Kidney (tissue), 14 donors: ENCODE results near the gene SCLY. TPM values are rescaled to one million over a fixed set of nuclear protein-coding genes. Genes with fewer than 3 reads are reported as not detected.
A peak's percentile ranks its signal among the peaks of the same experiment; 100 is the strongest.
"Not testable (repeated sequence)": the region's sequence is repeated elsewhere in the genome, so short reads cannot be mapped to it uniquely, and the experiment has no call there.

ENCODE experiments used
- DNase-seq, 5 donors: peaks; one replicate each; pipeline ENCODE4 v3.0.0-alpha.2; 2013 to 2020
- FAIRE-seq: peaks from 2 replicates; lab custom pipeline; 2012; peaks lifted over from hg19 to GRCh38; lab: Jason Lieb, UNC
- H3K27ac ChIP-seq, 2 donors: one replicate each; pipeline ENCODE4 v1.7.0; 2013; ENCODE audit warnings: low read depth in 2 of 2, low read length in 2 of 2, inconsistent platforms in 1 of 2
- H3K27me3 ChIP-seq: one replicate; pipeline ENCODE4 v1.7.1; 2013; ENCODE audit warnings: low read length, inconsistent platforms; ENCODE audit not compliant: control insufficient read depth, insufficient read depth
- H3K36me3 ChIP-seq, 3 donors: one replicate each; pipeline versions ENCODE4 v1.7.0 to v1.7.1; 2013; ENCODE audit warnings: low read length in 3 of 3, control low read depth in 1 of 3, inconsistent platforms in 1 of 3; ENCODE audit not compliant: insufficient read depth in 3 of 3, control insufficient read depth in 2 of 3
- H3K4me1 ChIP-seq, 3 donors: one replicate each; pipeline versions ENCODE4 v1.7.0 to v1.7.1; 2013; ENCODE audit warnings: low read length in 3 of 3, inconsistent platforms in 1 of 3, low read depth in 1 of 3; ENCODE audit not compliant: control insufficient read depth in 2 of 3, insufficient read depth in 2 of 3
- H3K4me3 ChIP-seq, 3 donors: one replicate each; pipeline versions ENCODE4 v1.7.0 to v1.8.1; 2013; ENCODE audit warnings: low read length in 3 of 3, control low read depth in 1 of 3, inconsistent platforms in 1 of 3
- H3K9ac ChIP-seq, 3 donors: one replicate each; pipeline versions ENCODE4 v1.7.0 to v1.7.1; 2013; ENCODE audit warnings: low read length in 3 of 3, control low read depth in 1 of 3, inconsistent platforms in 1 of 3
- H3K9me3 ChIP-seq, 3 donors: one replicate each; pipeline versions ENCODE4 v1.7.0 to v1.7.1; 2013; ENCODE audit warnings: low read length in 3 of 3, control low read depth in 1 of 3, inconsistent platforms in 1 of 3; ENCODE audit not compliant: control insufficient read depth in 2 of 3, insufficient read depth in 1 of 3
- CTCF ChIP-seq: IDR thresholded peaks from 3 replicates; pipeline ENCODE4 v1.5.1; 2012; ENCODE audit warnings: mild to moderate bottlenecking, moderate library complexity, borderline replicate concordance; ENCODE audit not compliant: insufficient read depth; ENCODE audit errors: extremely low read depth
- intact Hi-C: fragments of 100-400 bp; cut with DNase I; formaldehyde crosslinking; loops from one replicate; pipeline ENCODE4 v1.11.1; 2022
- polyA plus RNA-seq: library from polyadenylated mRNA; stranded (reverse); fragments of 350-450 nt; fragmentation: Illumina TruSeq; extraction: RNeasy Lipid Tissue Mini Kit (QIAGEN cat#74804); gene quantifications from one replicate; pipeline ENCODE4 v1.2.3, GENCODE V29; 2014; ENCODE audit warnings: low read depth, low replicate concordance; ENCODE audit not compliant: insufficient read depth
- total RNA-seq: library from RNA; stranded (reverse); fragmentation: NEBNext Ultra II Directional; extraction: Animal tissue kit (Norgen Biotek cat#: 25700); gene quantifications from one replicate; pipeline ENCODE4 v1.2.1, GENCODE V29; 2021
- donor health status: control.
- donor health status: control.
- donor health status: control.
- donor health status: control.
- donor health status: control.
- donor health status: DM: yes; HTN: yes; CAD: no.
- donor health status: Normal renal cell carcinoma (clear cell type).

The SCLY gene
- total and polyA plus RNA-seq, 2 donors from 2014 or later: 18.3 to 21.9 TPM

GRCh38 chr2:238113611-238114010, 52.8 kb downstream of the SCLY start:
- Histone ChIP-seq H3K9ac (no peak overlapping the region), H3K27ac (no peak overlapping the region), H3K4me3 (no peak overlapping the region), H3K27me3 (no peaks in the 10 kb centered on the region), H3K4me1 (no peaks in the 10 kb centered on the region), H3K36me3 (no peaks in the 10 kb centered on the region), H3K9me3 (peaks cover 0 to 3% (median 0%) of the 10 kb centered on the region in 3 donors)
- DNase-seq (peak in 1 of 5 donors; percentile 31), FAIRE-seq (no peak)
- intact Hi-C loops: no loop called here
- TF ChIP-seq CTCF: no peak

DNA sequence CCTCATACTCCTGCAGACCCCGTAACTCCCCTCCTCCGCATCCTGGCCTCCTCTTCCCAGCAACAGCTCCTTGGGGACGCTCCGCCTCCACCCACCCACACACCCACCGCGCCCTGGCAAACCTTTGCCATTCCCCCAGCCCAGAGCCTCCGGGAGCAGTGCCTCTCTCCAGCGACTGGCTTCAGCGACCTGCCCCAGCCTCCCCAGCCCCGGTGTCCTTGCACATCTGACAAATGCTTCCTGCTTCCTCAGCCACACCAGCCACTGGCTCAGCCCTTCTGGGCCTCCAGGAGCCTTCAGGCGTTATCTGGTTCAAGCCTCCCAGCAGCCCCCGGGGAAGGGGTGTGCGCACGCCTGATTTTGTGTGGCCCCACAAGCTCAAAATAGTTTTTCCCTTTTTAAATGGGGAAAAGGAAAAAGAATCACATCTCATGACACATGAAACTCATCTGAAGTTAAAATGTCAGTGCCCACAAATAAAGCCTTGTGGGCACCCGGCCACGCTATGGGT, 53.6 kb downstream of the SCLY start:
- peak in 2 of 5 donors; percentile 36 to 66 for DNase-seq
- Histone ChIP-seq H3K27me3 (no peaks in the 10 kb centered on the region), H3K4me1 (no peaks in the 10 kb centered on the region), H3K4me3 (no peak overlapping the region), H3K9me3 (peaks cover 0 to 3% (median 0%) of the 10 kb centered on the region in 3 donors), H3K36me3 (no peaks in the 10 kb centered on the region), H3K9ac (no peak overlapping the region), H3K27ac (no peak overlapping the region)
- no peak for TF ChIP-seq CTCF
- no peak for FAIRE-seq
- intact Hi-C loops: no loop called here

DNA sequence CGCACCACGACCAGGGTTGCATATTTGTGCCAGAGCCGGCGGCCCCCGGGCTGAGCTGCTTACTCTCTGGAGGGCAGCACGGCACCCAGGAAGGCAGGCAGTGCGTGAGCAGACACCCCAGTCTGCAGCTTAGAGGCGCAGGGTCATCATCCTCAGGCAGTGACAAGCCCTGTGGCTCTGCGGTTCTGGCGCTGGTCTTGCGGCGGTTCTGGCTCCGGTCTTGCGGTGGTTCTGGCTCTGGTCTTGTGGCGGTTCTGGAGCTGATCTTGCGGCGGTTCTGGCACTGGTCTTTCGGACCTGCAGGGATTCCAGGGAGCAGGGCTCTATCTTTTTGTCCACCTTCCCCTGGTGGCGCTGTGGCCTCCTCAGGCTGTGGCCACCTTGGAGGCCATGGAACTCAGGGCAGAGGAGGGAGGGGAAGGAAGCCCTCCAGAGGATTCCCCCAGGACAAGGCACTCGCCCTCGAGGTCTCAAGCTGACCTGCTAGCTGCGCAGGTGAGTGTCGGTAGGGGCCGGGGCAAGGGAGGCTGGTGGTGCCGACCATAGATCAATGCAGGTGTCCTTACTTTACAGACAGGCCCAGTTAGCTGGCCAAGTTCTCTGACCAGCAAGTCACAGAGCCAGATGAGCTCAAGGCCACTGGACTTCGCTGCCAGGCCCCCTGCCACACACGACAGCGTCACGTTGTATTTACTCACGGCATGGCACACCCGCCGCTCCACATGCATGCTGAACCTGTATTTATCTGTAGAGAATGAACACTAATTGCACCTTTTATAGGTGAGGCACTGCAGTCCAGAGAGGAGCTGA, 54.3 kb downstream of the SCLY start:
- DNase-seq: peak in 2 of 5 donors; percentile 24 to 58
- no peak for FAIRE-seq
- Histone ChIP-seq H3K9ac (no peak overlapping the region), H3K4me3 (no peak overlapping the region), H3K27ac (no peak overlapping the region), H3K4me1 (no peaks in the 10 kb centered on the region), H3K9me3 (peaks cover 0 to 3% (median 0%) of the 10 kb centered on the region in 3 donors), H3K27me3 (no peaks in the 10 kb centered on the region), H3K36me3 (no peaks in the 10 kb centered on the region)
- no peak for TF ChIP-seq CTCF
- intact Hi-C loops: no loop called here

- intact Hi-C loops, H3K27ac ChIP-seq, FAIRE-seq, H3K4me3 ChIP-seq, H3K9me3 ChIP-seq, H3K9ac ChIP-seq, H3K36me3 ChIP-seq, H3K4me1 ChIP-seq, H3K27me3 ChIP-seq: not testable (repeated sequence)
- DNase-seq: peak in 1 of 5 donors; percentile 25
Measured at GRCh38 chr2:238115709-238116108, 54.9 kb downstream of the SCLY start.
